ENCODE data around the gene ERICH4. TPM values are rescaled to one million over a fixed set of nuclear protein-coding genes. Genes with fewer than 3 reads are reported as not detected.

ERICH4 gene
- total and polyA plus RNA-seq, 2 of the 13 experiments (the other 11 are each of a cell fraction or from before 2014, with no cell fraction given): 0.40 to 0.64 TPM

- peak within 1 kb of the TSS; percentile 62 to 76 (median 64) for H3K4me3 ChIP-seq (replicated peaks in 1 of 3; ENCODE audit: insufficient read depth in 1 of 3, low read depth in 2 of 3, low read length in 3 of 3)
- intact Hi-C loops (cut with micrococcal nuclease; ENCODE audit: unreplicated experiment) (no loop called here), in situ Hi-C loops (cut with HindIII; ENCODE audit: extremely low pct_ligation_motif_present, low pct_unique_long_range_greater_than_20kb) (no loop called here)
- ChIA-PET POLR2A (interaction anchor here (0.8 to 3.7 kb wide), 10 partner anchors 9 to 164 kb away, joined by 3 to 55 read pairs (median 4); partner anchors contain the start of genes B9D2 and DMAC2), CTCF (ENCODE audit: low intra/inter-chr PET ratio, low total read pairs) (no interaction called here)
- no peaks in the 10 kb centered on the region for H3K79me2 ChIP-seq (ENCODE audit: insufficient read depth, low read length)
- DNase-seq (ENCODE audit: low spot score) (peak; percentile 59), ATAC-seq (peak; percentile 92), FAIRE-seq (no peak)
- peaks cover 52% of the 10 kb centered on the region for H3K4me1 ChIP-seq (ENCODE audit: insufficient read depth, low read length)
- H3K9ac ChIP-seq (ENCODE audit: insufficient read depth, low read depth, low read length): peak within 1 kb of the TSS; percentile 80
- H3K27ac ChIP-seq (ENCODE audit: extremely low read length, insufficient read depth, low read length): peak within 1 kb of the TSS; percentile 48
- no peak within 1 kb of the TSS for H2AFZ ChIP-seq (ENCODE audit: low read length)
- H3K27me3 ChIP-seq (ENCODE audit: control insufficient read depth in 1 of 2, insufficient read depth in 2 of 2, low read length in 2 of 2): no peaks in the 10 kb centered on the region
- peaks cover 14 to 17% of the 10 kb centered on the region in 2 experiments; a peak in 3 of 5 replicates for H3K36me3 ChIP-seq (replicated peaks in 1 of 2; ENCODE audit: control insufficient read depth in 1 of 2, insufficient read depth in 2 of 2, low read length in 2 of 2)
- H3K9me3 ChIP-seq (ENCODE audit: low read length): no peaks in the 10 kb centered on the region
- no peaks in the 10 kb centered on the region for H4K20me1 ChIP-seq (ENCODE audit: insufficient read depth, low read length)
- H3K4me2 ChIP-seq (ENCODE audit: low read depth, low read length): peak within 1 kb of the TSS; percentile 90
- BruUV-seq (replicated peaks): TSS peak; percentile 44
- 11% methylated on average over 16 of the region's 19 CpGs for WGBS (ENCODE audit: low lambda C conversion rate)
- TF ChIP-seq DMAP1 (CRISPR knock-in tag; IDR thresholded peaks at IDR 0.05) (0 out of 2 replicates have a peak, but pooled peaks have one; percentile 32), ZNF430 (CRISPR knock-in tag; IDR thresholded peaks at IDR 0.05) (peak; percentile 84; the same call in 1 of the 2 replicates), ZNF747 (CRISPR knock-in tag; IDR thresholded peaks at IDR 0.05; ENCODE audit: borderline replicate concordance) (peak; percentile 63; the same call in 1 of the 2 replicates), SP1 (IDR thresholded peaks at IDR 0.05) (no peak), SP1 (CRISPR knock-in tag; IDR thresholded peaks at IDR 0.05) (peak; percentile 22; the same call in 1 of the 2 replicates), MAZ (IDR thresholded peaks at IDR 0.05; ENCODE audit: borderline replicate concordance, low read depth, low read length) (peak; percentile 81), MAZ (CRISPR knock-in tag; IDR thresholded peaks at IDR 0.05; ENCODE audit: low read depth) (peak; percentile 80), POLR2AphosphoS5 (IDR thresholded peaks at IDR 0.05; ENCODE audit: low read depth, low read length) (peak; percentile 65), POLR2A (IDR thresholded peaks at IDR 0.05; ENCODE audit: insufficient read depth in 1 of 2, low read depth in 2 of 2, low read length in 2 of 2) (peak; percentile 44 to 60; a peak in 3 of 4 replicates), PAX8 (CRISPR knock-in tag; IDR thresholded peaks at IDR 0.05; ENCODE audit: borderline replicate concordance) (no peak), NFRKB (IDR thresholded peaks at IDR 0.05) (no peak), HIVEP1 (CRISPR knock-in tag; IDR thresholded peaks at IDR 0.05) (no peak), ZNF558 (CRISPR knock-in tag; IDR thresholded peaks at IDR 0.05; ENCODE audit: borderline replicate concordance) (no peak), HINFP (CRISPR knock-in tag; IDR thresholded peaks at IDR 0.05; ENCODE audit: low read depth) (no peak), SP5 (CRISPR knock-in tag; IDR thresholded peaks at IDR 0.05; ENCODE audit: borderline replicate concordance, low read depth) (peak; percentile 42; the same call in 1 of the 2 replicates), ZSCAN31 (CRISPR knock-in tag; IDR thresholded peaks at IDR 0.05; ENCODE audit: low read depth) (peak; percentile 42; the same call in 1 of the 2 replicates), ATF2 (CRISPR knock-in tag; IDR thresholded peaks at IDR 0.05) (no peak), ZNF331 (CRISPR knock-in tag; IDR thresholded peaks at IDR 0.05) (peak; percentile 83; the same call in 1 of the 2 replicates), PPARG (CRISPR knock-in tag; conservative IDR thresholded peaks at IDR 0.05) (0 out of 2 replicates have a peak, but pooled peaks have one; percentile 44), RBFOX2 (IDR thresholded peaks at IDR 0.05; ENCODE audit: low read depth, low read length) (0 out of 2 replicates have a peak, but pooled peaks have one; percentile 45), NFYC (CRISPR knock-in tag; IDR thresholded peaks at IDR 0.05) (no peak), NONO (IDR thresholded peaks at IDR 0.05) (no peak), NONO (CRISPR knock-in tag; conservative IDR thresholded peaks at IDR 0.05) (peak; percentile 69)
Measured at GRCh38 chr19:41426952-41427646, 15.9 kb upstream of the ERICH4 start, which contains the start of gene B3GNT8. Gene B3GNT8, minus strand, starts transcription at chr19:41427374. Its CDS starts 596 bp downstream, at chr19:41426778.

All from HepG2 (cell line).